HG03565 (cell line): ENCODE data around the gene PRSS38.

Source experiments
- ATAC-seq: cut with Tn5 transposase; IDR thresholded peaks from one replicate; pipeline ENCODE4 v1.9.1; 2021; ENCODE audit warnings: mild to moderate bottlenecking, moderate library complexity; ENCODE audit not compliant: unreplicated experiment

PRSS38 gene

GRCh38 chr1:227883641-227884301 lies 68.3 kb downstream of the PRSS38 start:
- no peak for ATAC-seq

GRCh38 chr1:227884370-227885134 lies 69.1 kb downstream of the PRSS38 start:
- no peak for ATAC-seq

DNA sequence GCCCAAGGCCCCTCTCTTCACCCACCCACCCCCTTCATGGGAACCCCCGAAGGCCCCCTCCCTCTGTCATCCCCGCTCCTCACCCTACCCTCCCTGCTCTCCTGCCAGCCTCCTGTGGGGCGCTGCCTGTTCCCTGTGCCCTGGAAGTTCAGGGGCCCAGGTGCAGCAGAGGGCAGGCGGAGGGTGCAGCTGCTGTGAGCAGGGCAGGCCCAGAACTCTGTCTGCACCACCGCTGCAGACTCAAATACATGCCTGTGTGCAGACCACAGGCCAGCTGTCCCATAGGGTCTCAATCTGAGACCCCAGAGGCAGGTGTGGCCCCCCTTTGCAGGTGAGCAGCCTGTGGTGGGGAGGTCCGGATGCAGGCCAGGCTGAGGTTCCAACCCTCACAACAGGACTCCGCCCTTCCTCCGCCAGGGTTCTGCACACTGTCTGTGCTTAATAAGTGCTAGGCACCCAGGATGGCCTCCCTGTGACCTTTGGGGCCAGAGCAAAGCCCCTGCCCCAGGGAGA lies 69.7 kb downstream of the PRSS38 start:
- no peak for ATAC-seq

DNA sequence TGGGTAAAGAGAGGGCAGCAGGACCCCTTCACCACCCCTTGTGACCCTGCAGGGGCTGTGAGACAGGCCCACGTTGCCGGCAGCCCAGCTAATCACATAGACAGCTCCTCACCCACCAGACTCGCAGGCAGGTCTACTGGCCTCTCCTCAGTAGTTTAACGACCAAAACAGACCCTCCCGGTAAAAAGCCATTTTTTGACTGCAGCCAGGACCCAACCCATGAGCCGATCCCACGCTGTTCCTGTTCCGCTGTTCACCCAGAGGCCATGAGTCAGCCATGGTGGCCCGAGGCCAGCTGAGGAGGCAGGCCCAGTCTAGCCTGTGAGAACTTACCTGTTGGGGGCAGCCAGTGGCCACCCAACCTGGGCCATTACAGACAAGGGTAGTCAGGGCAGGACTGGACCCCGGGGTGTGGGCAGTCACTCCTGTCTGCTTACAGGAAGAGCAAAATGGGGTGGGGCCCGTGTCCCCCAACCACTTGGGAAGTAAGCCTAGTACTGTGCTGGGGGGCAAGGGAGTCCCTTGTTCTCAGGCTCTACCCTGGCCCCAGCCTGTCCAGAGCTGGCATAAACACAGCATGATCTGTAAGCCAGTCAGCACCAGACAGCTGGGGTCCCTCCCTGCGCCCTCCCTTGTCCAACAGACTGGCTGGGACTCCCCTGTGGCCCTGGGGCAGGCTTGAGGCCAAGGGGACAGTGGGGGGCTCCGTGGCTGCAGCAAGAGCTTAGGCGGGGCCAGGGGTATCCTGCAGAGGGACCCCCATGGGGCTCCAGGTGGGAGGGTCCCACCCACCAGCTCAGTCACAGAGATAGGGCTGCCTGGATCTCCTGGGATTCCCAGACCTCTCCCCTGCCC lies 70.4 kb downstream of the PRSS38 start:
- no peak for ATAC-seq

DNA sequence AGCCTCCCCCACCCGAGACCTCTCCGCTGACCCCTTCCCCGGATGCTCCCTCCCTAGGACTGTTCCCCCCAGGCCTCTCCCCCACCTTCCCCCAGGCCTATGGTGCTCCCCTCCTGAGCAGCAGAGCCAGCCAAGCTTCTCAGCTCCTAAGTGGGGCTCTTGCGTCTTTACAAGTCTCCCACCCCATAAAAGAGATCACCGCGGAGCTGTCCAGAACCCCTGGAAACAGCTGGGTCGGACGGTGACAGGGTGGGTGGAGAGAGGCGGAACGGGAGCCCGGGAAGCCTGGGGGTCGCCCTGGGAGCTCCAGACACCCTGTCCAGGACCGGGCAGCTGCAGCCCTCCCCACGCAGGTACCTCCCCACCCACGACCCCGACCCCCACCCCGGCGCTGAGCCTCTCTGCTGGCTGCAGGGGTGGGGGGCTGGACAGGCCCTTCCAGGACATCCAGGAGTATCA lies 71.1 kb downstream of the PRSS38 start:
- ATAC-seq: no peak

DNA sequence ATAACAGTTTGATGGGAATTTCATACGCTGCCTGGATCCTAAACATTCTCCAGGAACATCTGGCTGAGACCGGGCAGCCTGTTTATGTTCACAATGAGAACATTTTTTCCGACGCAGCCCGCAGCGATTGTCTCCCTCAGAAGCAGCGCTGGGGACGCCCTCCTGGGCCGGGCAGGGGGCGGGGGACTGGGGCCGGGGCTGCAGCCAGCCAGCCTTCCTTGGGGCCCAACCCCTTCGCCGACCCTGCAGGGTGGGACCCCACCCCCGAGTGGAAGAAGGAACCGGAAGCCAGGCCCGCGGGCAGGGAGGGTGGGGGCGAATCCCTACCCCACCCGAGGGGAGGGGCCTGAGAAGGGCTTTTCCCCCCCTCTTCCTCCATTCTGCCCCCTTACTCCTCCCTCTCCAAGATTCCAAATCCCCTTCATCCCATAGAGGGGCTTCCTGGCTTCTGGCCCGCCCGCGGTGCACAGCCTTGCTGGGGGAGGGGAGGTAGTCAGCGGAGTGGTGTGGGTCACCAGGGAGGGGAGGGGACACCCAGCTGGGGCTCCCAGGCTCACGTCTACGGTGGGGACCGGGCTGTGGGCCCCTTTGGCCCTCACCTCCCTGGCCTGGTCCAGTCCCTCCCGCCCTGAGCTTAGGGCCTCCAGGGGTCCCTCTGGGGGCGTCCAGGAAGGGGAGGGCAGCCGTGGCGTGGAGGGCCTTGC lies 71.7 kb downstream of the PRSS38 start:
- ATAC-seq: no peak

GRCh38 chr1:227887697-227888403 lies 72.4 kb downstream of the PRSS38 start:
- no peak for ATAC-seq

DNA sequence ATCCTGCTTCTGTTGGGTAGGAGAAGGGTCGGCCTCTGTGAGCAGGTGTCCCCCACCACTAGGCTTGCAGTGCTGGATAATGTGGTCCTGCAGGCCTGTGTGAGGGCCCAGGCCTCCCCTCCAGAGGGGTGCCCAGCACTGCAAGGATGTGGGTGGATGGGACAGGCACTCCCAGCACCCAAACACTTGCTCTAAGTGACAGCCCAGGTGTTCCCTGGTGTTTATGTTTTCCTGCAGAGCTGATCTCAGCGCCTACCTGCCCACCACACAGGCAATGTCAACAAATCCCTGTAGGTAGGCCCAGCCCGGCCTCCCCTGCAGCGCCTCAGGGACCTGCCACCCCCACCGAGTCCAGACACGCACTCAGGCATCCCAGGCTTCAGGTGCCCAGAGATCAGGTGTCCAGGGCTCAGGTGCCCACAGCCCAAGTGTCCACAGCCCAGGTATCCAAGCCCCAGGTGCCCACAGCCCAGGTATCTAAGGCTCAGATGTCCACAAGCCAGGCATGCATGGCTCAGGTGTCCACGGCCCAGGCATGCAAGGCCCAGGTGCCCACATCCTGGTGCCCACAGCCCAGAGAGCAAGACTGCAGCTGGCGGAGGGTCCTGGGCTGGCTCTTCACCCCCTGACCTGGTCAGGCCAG lies 73.0 kb downstream of the PRSS38 start:
- no peak for ATAC-seq

DNA sequence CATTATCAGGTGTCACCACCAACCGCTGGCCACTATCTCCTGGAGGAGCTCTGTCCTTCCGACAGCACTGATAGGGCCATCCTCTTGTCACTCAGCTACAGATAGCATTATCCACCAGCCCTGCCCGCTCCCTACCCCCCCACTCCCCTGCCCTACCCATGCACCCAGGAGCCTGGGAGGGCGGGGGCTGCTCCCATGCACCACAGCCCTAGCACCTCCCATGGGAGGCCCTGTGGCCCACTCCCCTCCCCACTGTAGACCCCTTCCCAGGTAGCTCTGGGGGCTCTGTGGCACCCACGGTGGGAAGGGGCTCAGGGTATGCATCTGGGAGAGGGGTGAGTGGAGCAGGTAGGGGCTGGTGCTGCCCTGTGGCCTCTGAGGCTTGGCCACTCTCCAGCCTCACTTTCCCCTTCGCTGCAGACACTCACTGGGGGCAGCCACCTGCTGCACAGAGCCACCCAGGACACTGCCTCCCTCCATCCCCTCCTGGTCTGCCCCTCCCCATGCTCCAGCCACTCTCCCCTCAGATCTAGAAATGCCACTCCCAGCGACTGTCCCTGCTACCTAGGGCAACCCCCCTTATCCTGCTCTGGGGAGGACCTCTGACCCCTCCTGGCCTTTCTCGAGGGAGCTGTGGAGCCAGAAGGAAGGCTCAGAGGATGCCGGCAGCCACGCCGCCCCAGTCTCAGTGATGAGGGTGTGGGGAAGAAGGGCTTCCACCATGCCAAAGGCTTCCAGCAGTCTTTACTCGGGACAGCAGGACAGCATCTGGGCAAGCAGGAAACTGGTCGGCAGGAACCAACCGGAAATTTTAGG lies 73.8 kb downstream of the PRSS38 start:
- no peak for ATAC-seq

- no peak for ATAC-seq
Measured at GRCh38 chr1:227889863-227890405, 74.5 kb downstream of the PRSS38 start.

GRCh38 chr1:227890451-227891222 lies 75.2 kb downstream of the PRSS38 start:
- ATAC-seq: no peak

DNA sequence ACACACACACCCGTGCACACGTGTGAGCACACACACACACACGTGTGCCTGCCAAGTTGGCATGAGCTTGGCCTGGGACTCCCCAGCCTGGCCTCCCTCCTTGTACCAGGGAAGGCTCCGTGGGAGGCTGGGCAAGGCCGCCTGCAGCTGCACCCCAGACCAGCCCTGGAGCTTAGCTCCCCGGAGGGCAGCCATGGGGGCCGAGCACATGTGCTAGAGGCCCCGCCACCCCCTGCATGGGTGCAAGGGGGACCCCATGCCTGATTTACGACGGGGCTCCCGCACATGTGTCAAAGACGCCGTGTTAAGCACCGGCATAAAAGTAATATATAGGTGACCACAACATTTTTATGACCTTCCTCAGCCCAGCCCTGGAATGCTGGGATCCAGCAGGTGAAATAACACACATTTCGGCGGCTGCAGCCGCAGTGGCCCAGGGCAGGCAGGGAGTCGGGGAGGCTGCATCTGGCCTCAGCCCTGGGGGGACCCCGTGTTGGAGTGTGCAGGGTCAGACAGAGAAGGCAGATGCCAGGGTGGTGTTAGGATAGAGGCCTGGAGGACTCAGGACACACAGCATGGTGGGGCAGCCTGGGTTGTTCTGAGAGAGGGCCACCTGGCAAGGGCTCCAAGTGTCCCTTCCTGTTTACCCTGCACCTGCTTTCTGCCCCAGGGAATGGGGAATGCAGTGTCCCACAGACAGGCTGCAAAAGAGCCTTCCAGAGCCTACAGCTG lies 75.9 kb downstream of the PRSS38 start:
- ATAC-seq: no peak

DNA sequence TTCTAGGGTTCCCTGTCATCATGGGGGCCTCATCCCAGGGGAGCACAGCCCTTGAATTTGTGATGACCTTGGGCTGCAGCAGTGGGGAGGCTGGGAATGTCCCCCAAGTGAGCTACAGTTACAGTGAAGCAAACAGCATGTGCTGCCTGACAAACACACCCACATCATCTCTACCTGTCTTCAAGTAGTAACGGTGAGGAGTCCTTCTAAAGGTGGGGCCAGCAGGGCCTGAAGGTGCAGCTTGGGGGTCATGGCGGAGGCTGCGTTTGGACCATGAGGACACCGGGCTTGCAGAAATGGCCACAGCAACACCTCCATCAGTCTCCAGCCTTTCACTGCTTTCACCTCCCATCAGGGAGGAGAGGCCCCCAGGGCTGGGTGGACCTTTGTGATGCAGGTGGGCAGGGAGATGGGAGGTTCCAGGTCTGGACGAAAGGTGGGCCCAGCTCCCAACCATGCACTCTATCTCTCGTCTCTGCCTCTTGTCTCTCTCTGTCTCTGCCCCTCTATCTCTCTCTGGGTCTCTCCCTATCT lies 76.5 kb downstream of the PRSS38 start:
- ATAC-seq: no peak

DNA sequence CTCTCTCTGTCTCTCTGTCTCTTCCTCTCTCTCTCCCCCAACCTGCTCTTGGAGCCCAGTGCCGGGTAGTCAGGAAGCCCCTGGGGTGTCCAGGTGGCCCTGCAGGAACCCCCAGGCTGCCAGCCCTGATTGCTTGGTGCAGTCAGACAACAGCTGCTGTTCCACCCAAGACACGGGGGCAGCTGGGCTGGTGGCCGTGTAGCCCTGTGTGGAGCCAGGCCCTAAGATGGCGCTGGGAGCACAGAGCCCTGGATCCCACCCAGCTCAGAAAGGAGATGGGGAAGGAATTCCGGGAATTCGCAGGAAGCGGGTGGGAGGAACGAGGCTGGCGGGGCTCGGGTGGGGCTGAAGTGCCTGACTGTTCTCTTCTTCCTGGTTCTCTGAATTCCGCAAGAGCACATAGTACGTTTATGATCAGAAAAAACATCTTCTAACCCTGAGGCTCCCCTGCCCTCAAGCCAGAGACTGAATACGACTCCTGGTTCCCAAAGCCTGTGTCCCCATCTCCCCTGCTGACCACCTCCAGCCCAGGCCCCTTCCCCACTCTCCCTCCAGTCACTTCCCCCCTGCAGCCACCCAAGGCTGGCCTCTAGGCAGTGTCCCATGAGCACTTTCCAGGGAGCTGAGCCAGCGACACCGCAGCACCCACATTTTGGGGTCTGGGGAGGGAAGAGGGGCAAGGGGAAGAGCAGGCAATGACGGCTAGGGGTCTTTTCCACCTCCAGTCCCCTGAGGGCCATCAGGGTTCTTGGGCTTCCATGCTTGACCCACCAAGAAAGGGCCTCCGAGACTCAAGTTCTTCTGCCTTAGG lies 77.2 kb downstream of the PRSS38 start:
- ATAC-seq: no peak

- ATAC-seq: no peak
Measured at GRCh38 chr1:227893300-227893948, 77.9 kb downstream of the PRSS38 start.
